MCF 10A (cell line): ENCODE data around the gene SEMA4F. TPM values are rescaled to one million over a fixed set of nuclear protein-coding genes. Genes with fewer than 3 reads are reported as not detected.

ENCODE experiments used
- BruUV-seq: library from RNA; stranded (reverse); fragments of 400-500 nt; replicated peaks from 2 replicates; lab custom pipeline; 2021; lab: Mats Ljungman, UMichigan
- CTCF ChIA-PET: fragments of 300-600 bp; sonication (Branson Sonifier 250); formaldehyde crosslinking; extraction: SDS; loops from one replicate; lab custom pipeline; 2021; ENCODE audit warnings: antibody characterized with exemption, inconsistent platforms; lab: Yijun Ruan, JAX
- POLR2A ChIA-PET: fragments of 300-600, 350-650 bp; sonication (Branson Sonifier 250); formaldehyde crosslinking; extraction: SDS; loops from one replicate; lab custom pipeline; 2020; ENCODE audit warnings: antibody characterized with exemption, inconsistent platforms; lab: Yijun Ruan, JAX
- DNase-seq: peaks from one replicate; pipeline ENCODE4 v3.0.0-alpha.2; 2018; ENCODE audit not compliant: unreplicated experiment
- H3K27ac Mint-ChIP-seq: one replicate; pipeline ENCODE4 v1.8.0; 2022; ENCODE audit warnings: mild to moderate bottlenecking, low read depth, mixed read lengths; ENCODE audit not compliant: unreplicated experiment
- H3K27me3 Mint-ChIP-seq: one replicate; pipeline ENCODE4 v1.8.0; 2022; ENCODE audit warnings: mixed read lengths; ENCODE audit not compliant: insufficient read depth, unreplicated experiment
- H3K36me3 Mint-ChIP-seq: one replicate; pipeline ENCODE4 v1.8.0; 2022; ENCODE audit warnings: mild to moderate bottlenecking, moderate library complexity, mixed read lengths; ENCODE audit not compliant: insufficient read depth, unreplicated experiment
- H3K4me1 Mint-ChIP-seq: one replicate; pipeline ENCODE4 v1.8.0; 2022; ENCODE audit warnings: mixed read lengths; ENCODE audit not compliant: insufficient read depth, unreplicated experiment
- H3K4me3 Mint-ChIP-seq: one replicate; pipeline ENCODE4 v1.8.0; 2022; ENCODE audit warnings: mild to moderate bottlenecking, moderate library complexity, mixed read lengths; ENCODE audit not compliant: unreplicated experiment
- H3K9me3 Mint-ChIP-seq: one replicate; pipeline ENCODE4 v1.8.0; 2022; ENCODE audit warnings: mixed read lengths; ENCODE audit not compliant: unreplicated experiment
- intact Hi-C: fragments of 100-400 bp; cut with micrococcal nuclease; formaldehyde crosslinking; loops from 2 replicates; pipeline ENCODE4 v1.14.1; 2022
- total RNA-seq: library from RNA; stranded (reverse); gene quantifications from 2 replicates; pipeline ENCODE4 v1.2.3, GENCODE V29; 2022
- TF ChIP-seq, protein P1 (sequence below): fragments of 200-600 bp; IDR thresholded peaks from one replicate; pipeline ENCODE4 v1.8.0; 2022; ENCODE audit warnings: antibody characterized with exemption, mild to moderate bottlenecking; ENCODE audit not compliant: unreplicated experiment

SEMA4F gene
- total RNA-seq, 1 experiment from 2014 or later = 5.2 TPM

DNA sequence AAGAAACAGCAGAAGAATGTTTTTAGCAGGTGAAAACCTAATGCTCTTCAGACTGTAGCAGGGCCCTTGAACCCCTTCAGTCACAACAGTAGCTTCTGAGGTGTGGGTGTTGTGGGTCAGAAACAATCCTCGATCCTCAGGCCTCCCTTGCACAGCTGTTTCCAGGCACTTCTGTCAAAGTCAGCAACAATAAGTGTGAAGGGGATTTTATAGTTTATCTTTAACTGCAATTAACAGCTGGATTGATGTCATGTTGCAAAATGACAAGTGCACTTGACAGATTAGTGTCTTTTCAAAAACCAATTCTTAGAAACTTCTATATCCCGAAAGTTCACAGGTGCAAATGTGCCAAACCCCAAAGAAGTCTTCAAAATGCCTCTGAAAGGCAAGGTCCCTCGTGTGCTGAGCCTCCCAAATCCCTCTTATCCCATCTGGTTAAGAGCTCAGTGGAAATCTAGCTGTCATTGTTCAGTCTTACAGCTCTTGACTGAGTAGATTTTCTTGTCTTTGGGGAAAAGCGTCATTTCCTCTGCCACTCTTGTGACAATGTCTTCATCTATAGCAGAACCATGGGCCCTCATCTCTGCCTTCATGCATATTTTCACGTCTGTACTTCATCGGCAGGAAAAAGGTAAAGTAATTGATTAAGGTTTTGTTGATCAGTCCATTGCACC is 35.5 kb upstream of the SEMA4F start:
- TF ChIP-seq, protein P1, sequence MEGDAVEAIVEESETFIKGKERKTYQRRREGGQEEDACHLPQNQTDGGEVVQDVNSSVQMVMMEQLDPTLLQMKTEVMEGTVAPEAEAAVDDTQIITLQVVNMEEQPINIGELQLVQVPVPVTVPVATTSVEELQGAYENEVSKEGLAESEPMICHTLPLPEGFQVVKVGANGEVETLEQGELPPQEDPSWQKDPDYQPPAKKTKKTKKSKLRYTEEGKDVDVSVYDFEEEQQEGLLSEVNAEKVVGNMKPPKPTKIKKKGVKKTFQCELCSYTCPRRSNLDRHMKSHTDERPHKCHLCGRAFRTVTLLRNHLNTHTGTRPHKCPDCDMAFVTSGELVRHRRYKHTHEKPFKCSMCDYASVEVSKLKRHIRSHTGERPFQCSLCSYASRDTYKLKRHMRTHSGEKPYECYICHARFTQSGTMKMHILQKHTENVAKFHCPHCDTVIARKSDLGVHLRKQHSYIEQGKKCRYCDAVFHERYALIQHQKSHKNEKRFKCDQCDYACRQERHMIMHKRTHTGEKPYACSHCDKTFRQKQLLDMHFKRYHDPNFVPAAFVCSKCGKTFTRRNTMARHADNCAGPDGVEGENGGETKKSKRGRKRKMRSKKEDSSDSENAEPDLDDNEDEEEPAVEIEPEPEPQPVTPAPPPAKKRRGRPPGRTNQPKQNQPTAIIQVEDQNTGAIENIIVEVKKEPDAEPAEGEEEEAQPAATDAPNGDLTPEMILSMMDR = no peak
- Mint-ChIP-seq H3K9me3 (no peaks in the 10 kb centered on the region), H3K27ac (no peak overlapping the region), H3K4me3 (no peak overlapping the region), H3K4me1 (no peaks in the 10 kb centered on the region), H3K36me3 (no peaks in the 10 kb centered on the region), H3K27me3 (peaks cover 54% of the 10 kb centered on the region)
- intact Hi-C loops = no loop called here
- DNase-seq = no peak
- POLR2A ChIA-PET = interaction anchor here (0.8 to 1.0 kb wide), 2 partner anchors 14 to 29 kb away, joined by 3 read pairs; no protein-coding TSS in a partner anchor
- CTCF ChIA-PET = interaction anchor here (0.6 kb wide), 1 partner anchor 34 kb away, joined by 3 read pairs; no protein-coding TSS in a partner anchor
- no TSS peak for BruUV-seq

DNA sequence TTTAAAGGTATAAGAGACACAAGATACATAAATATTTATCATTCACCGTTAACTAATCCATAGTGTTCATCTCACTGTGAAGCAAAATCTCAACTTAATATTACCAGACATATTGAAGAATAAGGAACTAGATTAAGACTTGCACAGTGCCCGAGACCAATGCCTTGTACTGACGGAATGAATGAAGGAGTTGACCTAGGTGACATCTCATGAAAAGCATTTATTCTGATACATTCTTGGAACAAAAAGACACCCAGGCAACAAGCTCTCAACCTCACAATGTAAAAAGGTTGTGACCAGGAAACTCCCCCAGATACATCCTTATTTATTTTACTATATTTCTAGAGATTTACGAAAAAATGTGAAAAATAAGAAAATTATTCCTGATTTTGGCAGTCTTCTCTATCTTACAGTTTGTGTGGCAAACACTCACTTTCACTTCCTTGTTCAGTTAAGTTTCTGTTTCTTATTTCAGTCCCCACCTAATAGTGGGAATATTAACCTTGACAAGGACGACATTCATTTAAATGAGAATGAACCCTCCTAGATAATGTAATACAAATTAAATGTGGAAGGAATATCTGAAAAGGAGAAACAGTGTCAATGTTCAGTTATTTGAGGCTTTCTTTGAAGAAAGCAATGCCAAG is 34.3 kb upstream of the SEMA4F start:
- Mint-ChIP-seq H3K4me1 (no peaks in the 10 kb centered on the region), H3K4me3 (no peak overlapping the region), H3K27ac (no peak overlapping the region), H3K36me3 (no peaks in the 10 kb centered on the region), H3K27me3 (peaks cover 42% of the 10 kb centered on the region), H3K9me3 (no peaks in the 10 kb centered on the region)
- POLR2A ChIA-PET = interaction anchor here (0.8 kb wide), 1 partner anchor 15 kb away, joined by 3 read pairs; no protein-coding TSS in a partner anchor
- CTCF ChIA-PET = no interaction called here
- DNase-seq = no peak
- intact Hi-C loops = no loop called here
- BruUV-seq = no TSS peak
- TF ChIP-seq, protein P1 = no peak

DNA sequence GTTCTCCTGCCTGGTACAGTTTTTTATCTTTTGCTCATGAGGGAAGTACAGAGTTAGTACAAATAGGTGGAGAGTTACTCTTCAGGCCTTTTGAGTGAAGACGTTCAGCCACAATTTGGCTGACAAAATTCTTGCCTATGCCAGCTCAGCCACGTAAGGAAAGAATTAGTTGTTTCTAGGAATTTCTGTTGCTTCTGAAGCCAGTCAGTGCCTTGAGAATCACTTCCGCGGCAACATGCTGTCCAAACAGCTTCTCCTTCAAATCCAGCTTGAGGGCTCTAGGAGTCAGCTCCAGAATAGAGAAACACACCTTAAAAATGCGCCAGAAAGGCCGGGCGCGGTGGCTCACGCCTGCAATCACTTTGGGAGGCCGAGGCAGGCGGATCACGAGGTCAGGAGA is 33.4 kb upstream of the SEMA4F start:
- no TSS peak for BruUV-seq
- POLR2A ChIA-PET = no interaction called here
- Mint-ChIP-seq H3K36me3 (no peaks in the 10 kb centered on the region), H3K9me3 (no peaks in the 10 kb centered on the region), H3K27me3 (peaks cover 33% of the 10 kb centered on the region), H3K4me3 (no peak overlapping the region), H3K4me1 (no peaks in the 10 kb centered on the region), H3K27ac (no peak overlapping the region)
- TF ChIP-seq, protein P1 = no peak
- intact Hi-C loops = no loop called here
- CTCF ChIA-PET = no interaction called here
- no peak for DNase-seq

DNA sequence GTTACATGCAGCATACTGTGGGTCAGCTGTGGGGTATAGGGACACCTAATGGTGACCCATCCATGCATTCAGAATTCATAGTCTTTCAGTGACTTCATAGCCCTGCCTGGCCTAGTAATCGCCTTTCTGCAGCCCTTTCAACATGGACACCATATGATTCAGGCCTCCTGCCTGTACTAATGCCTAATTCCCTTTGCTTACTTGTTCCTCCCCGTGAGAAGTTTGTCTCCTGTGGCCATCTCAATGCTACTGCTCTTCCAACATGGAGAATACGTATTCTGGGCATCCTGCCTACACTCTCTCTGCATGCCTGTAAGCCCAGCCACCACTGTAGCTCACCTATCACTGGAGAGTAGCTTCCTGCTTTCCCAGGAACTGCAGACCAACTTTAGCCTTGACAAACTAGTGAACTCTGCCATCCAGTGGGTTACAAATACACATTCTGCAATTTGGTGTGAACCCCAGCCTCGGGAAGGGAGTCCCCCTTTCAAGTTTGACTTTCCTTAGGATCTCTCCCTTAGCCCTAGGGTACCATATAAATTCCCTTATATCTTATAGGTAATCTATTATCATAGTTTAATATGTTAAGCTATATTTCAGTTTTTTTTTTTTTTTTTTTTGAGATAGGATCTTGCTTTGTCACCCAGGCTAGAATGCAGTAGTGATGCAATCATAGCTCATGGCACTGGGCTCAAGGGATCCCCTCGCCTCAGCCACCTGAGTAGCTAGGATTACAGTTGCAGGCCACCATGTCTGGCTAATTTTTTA is 28.2 kb upstream of the SEMA4F start:
- CTCF ChIA-PET = no interaction called here

More for the DNA sequence above, 28.2 kb upstream of the SEMA4F start:
- H3K4me1 Mint-ChIP-seq = no peaks in the 10 kb centered on the region
- H3K9me3 Mint-ChIP-seq = no peaks in the 10 kb centered on the region
- POLR2A ChIA-PET = interaction anchor here (0.6 kb wide), 1 partner anchor 209 kb away, joined by 3 read pairs; no protein-coding TSS in a partner anchor
- intact Hi-C loops = no loop called here
- H3K36me3 Mint-ChIP-seq = no peaks in the 10 kb centered on the region
- TF ChIP-seq, protein P1 = no peak
- no peak overlapping the region for H3K27ac Mint-ChIP-seq
- no peak for DNase-seq
- H3K27me3 Mint-ChIP-seq = no peaks in the 10 kb centered on the region
- no TSS peak for BruUV-seq
- no peak overlapping the region for H3K4me3 Mint-ChIP-seq
